Ishikawa (cell line): Measurements from ENCODE around the gene GHRL.

ENCODE experiments used
- CEBPB ChIP-seq: IDR thresholded peaks from 2 replicates; pipeline ENCODE4 v1.6.1; 2012
- CREB1 ChIP-seq: IDR thresholded peaks from 2 replicates; pipeline ENCODE4 v1.6.1; 2012; ENCODE audit warnings: low read depth
- EGR1 ChIP-seq: IDR thresholded peaks from 2 replicates; pipeline ENCODE4 v1.6.1; 2012
- EP300 ChIP-seq: IDR thresholded peaks from 2 replicates; pipeline ENCODE4 v1.6.1; 2012; ENCODE audit warnings: borderline replicate concordance
- FOXM1 ChIP-seq: IDR thresholded peaks from 2 replicates; pipeline ENCODE4 v1.6.1; 2012; ENCODE audit warnings: low read depth, borderline replicate concordance
- NFIC ChIP-seq: IDR thresholded peaks from 2 replicates; pipeline ENCODE4 v1.6.1; 2012
- RAD21 ChIP-seq: IDR thresholded peaks from 2 replicates; pipeline ENCODE4 v1.6.1; 2012; ENCODE audit warnings: low read depth
- TAF1 ChIP-seq: IDR thresholded peaks from 2 replicates; pipeline ENCODE4 v1.6.1; 2012; ENCODE audit warnings: low read depth, mild to moderate bottlenecking
- TCF12 ChIP-seq: IDR thresholded peaks from 2 replicates; pipeline ENCODE4 v1.6.1; 2012; ENCODE audit warnings: low read depth
- TEAD4 ChIP-seq: IDR thresholded peaks from 2 replicates; pipeline ENCODE4 v1.6.1; 2012
- YY1 ChIP-seq: IDR thresholded peaks from 2 replicates; pipeline ENCODE4 v1.6.1; 2012; ENCODE audit warnings: low read depth
- ZBTB7A ChIP-seq: IDR thresholded peaks from 2 replicates; pipeline ENCODE4 v1.6.1; 2012; ENCODE audit warnings: low read depth
- TF ChIP-seq, protein P1 (sequence below): IDR thresholded peaks from 2 replicates; pipeline ENCODE4 v1.6.1; 2012; ENCODE audit warnings: low read depth, mild to moderate bottlenecking
- TF ChIP-seq, protein P2 (sequence below): IDR thresholded peaks from 2 replicates; pipeline ENCODE4 v1.6.1; 2012
- TF ChIP-seq, protein P3 (sequence below): IDR thresholded peaks from 2 replicates; pipeline ENCODE4 v1.6.1; 2012

GHRL gene

DNA sequence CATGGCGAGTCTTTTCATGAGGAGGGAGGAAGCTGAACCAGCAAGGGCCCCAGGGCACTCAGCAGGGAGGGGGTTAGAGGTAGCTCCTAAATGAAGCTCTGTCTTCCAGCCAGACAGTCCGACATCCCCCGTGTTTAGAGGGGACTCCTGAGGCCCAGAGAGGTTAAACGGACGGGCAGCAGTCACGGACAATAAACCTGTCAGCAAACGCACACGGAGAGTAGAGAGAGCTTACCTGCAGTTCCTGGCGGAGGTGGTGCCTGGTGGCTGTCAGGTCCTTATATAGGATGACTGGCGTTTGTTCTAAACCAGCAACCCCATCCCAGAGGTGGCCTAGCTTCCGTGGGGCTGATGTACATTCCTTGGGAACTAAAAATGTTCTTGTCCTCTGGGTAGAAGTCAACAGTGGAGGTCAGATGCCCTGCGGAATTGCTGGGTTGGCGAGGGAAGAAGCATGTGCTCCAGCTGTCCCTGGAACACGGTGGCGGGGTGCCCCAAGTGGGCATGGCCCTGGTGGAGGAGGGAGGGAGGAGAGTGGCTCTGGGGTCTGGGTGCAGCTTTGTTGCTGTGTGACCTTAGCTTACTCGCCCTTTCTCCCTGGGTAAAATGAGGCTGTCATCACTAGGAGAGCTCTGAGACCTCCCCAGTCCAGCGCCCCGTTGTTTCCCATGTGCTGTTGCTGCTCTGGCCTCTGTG is 2.1 kb downstream of the GHRL start:
- TF ChIP-seq, protein P1, sequence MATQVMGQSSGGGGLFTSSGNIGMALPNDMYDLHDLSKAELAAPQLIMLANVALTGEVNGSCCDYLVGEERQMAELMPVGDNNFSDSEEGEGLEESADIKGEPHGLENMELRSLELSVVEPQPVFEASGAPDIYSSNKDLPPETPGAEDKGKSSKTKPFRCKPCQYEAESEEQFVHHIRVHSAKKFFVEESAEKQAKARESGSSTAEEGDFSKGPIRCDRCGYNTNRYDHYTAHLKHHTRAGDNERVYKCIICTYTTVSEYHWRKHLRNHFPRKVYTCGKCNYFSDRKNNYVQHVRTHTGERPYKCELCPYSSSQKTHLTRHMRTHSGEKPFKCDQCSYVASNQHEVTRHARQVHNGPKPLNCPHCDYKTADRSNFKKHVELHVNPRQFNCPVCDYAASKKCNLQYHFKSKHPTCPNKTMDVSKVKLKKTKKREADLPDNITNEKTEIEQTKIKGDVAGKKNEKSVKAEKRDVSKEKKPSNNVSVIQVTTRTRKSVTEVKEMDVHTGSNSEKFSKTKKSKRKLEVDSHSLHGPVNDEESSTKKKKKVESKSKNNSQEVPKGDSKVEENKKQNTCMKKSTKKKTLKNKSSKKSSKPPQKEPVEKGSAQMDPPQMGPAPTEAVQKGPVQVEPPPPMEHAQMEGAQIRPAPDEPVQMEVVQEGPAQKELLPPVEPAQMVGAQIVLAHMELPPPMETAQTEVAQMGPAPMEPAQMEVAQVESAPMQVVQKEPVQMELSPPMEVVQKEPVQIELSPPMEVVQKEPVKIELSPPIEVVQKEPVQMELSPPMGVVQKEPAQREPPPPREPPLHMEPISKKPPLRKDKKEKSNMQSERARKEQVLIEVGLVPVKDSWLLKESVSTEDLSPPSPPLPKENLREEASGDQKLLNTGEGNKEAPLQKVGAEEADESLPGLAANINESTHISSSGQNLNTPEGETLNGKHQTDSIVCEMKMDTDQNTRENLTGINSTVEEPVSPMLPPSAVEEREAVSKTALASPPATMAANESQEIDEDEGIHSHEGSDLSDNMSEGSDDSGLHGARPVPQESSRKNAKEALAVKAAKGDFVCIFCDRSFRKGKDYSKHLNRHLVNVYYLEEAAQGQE, result no peak
- TF ChIP-seq, protein P2, sequence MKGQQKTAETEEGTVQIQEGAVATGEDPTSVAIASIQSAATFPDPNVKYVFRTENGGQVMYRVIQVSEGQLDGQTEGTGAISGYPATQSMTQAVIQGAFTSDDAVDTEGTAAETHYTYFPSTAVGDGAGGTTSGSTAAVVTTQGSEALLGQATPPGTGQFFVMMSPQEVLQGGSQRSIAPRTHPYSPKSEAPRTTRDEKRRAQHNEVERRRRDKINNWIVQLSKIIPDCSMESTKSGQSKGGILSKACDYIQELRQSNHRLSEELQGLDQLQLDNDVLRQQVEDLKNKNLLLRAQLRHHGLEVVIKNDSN, result no peak
- TF ChIP-seq EGR1, result no peak

DNA sequence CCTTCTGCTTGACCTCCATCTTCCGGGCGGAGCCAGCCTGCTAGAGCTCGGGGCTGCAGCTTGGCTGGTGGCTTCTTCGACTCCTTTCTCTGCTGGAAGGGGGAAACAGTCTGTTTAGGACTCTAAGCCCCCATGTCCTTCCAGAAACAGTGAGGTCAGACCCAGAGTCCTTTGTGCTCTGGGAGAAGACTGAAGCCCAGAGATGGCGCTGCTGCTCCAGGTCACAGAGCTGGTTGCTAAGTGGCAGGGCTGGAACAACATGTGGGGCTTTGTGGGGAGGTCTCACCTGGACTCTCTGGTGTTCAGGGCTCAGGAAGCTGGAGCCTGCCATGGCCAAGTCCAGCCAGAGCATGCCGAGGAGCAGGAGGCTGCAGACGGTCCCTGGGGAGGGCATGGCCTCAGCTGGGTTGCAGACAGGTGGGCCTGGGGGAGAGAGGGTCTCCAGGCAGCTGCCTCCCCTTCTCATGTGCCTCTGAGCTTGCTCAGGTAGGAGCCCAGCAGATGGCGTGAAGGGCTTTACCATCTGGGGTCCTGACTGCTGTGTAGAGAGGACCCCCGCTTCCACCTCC is 2.9 kb downstream of the GHRL start:
- no peak for TF ChIP-seq CEBPB
- TF ChIP-seq EGR1, result no peak
- TF ChIP-seq, protein P3, sequence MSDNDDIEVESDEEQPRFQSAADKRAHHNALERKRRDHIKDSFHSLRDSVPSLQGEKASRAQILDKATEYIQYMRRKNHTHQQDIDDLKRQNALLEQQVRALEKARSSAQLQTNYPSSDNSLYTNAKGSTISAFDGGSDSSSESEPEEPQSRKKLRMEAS, result no peak
- TF ChIP-seq TCF12, result no peak
- TF ChIP-seq, protein P1, result no peak
- TF ChIP-seq FOXM1, result no peak
- no peak for TF ChIP-seq NFIC
- no peak for TF ChIP-seq CREB1
- no peak for TF ChIP-seq RAD21
- TF ChIP-seq TAF1, result no peak
- no peak for TF ChIP-seq YY1
- TF ChIP-seq EP300, result no peak
- no peak for TF ChIP-seq TEAD4
- TF ChIP-seq, protein P2, result no peak
- no peak for TF ChIP-seq ZBTB7A

DNA sequence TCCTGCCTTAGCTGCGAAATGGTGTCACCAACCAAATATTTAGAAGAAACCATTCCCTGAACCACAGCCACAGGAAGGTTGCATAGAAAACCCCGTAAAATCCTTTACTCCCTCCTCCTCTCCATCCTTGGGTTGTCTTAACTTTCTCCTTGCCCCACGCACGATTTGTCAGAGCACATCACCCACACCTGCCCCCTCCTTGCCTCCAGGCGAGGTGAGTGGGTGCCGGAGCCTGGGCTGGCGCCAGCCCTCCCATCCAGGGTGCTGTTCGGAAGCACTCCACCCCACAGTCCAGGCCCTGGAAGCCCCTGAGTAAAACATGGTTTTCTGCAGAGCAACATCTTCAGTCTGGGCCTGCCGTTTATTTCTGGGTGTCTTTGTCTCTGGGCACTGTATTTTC is 3.7 kb downstream of the GHRL start:
- TF ChIP-seq TAF1, result no peak
- TF ChIP-seq, protein P2, result no peak
- no peak for TF ChIP-seq CEBPB
- no peak for TF ChIP-seq FOXM1
- no peak for TF ChIP-seq TEAD4

DNA sequence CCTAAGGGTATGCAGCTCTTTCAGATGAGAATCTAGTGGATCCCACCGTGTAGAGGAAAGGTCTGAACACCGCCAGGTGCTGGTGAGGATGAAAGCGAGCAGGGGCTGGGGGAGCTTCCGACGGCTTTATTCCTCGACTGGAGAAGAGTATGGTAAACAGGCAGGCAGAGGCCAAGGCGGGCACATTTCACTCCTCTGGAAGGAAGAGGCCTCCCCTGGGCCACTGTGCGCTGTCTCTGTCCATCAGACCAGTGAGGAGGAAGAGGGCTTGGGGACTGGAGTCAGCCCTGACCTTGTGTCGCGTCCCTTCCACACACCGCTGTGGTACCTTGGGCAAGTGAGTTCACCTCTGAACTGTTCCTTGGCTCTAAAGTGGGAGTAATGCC is 4.2 kb downstream of the GHRL start:
- TF ChIP-seq TEAD4 (no peak), TCF12 (no peak), YY1 (no peak), CEBPB (no peak), CREB1 (no peak), TAF1 (no peak), EP300 (no peak), FOXM1 (no peak), RAD21 (no peak), NFIC (no peak), ZBTB7A (no peak), EGR1 (no peak)
- TF ChIP-seq, protein P1, result no peak
- TF ChIP-seq, protein P2, result no peak
- TF ChIP-seq, protein P3, result no peak
